GM21529 (cell line): Measurements from ENCODE around the gene HOXA2.

ENCODE experiments used
- ATAC-seq: cut with Tn5 transposase; IDR thresholded peaks from one replicate; pipeline ENCODE4 v1.9.1; 2021; ENCODE audit not compliant: unreplicated experiment

Gene HOXA2

DNA sequence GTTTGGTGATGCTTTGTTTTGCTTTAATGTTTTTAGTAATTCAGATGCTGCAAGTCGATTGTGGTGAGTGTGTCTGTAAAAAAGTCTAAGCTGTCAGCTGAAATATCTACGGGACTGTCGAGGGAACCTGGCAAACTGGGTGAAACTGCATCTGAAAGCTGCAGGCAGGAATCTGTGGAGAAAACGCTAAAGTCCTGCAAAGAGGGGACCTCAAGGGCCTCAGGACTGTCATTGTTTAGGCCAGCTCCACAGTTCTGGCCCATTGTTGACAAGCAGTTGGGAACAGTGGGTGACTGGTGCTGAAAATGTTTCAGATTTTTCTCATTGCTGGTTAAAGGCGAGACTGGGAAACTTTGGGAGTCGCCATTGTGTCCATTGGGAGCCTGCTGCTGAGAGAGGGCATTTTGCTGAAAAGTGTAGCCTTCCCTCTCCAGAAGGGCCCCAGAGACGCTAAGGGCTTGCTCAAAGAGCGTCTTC, 1.8 kb downstream of the HOXA2 start:
- no peak for ATAC-seq

DNA sequence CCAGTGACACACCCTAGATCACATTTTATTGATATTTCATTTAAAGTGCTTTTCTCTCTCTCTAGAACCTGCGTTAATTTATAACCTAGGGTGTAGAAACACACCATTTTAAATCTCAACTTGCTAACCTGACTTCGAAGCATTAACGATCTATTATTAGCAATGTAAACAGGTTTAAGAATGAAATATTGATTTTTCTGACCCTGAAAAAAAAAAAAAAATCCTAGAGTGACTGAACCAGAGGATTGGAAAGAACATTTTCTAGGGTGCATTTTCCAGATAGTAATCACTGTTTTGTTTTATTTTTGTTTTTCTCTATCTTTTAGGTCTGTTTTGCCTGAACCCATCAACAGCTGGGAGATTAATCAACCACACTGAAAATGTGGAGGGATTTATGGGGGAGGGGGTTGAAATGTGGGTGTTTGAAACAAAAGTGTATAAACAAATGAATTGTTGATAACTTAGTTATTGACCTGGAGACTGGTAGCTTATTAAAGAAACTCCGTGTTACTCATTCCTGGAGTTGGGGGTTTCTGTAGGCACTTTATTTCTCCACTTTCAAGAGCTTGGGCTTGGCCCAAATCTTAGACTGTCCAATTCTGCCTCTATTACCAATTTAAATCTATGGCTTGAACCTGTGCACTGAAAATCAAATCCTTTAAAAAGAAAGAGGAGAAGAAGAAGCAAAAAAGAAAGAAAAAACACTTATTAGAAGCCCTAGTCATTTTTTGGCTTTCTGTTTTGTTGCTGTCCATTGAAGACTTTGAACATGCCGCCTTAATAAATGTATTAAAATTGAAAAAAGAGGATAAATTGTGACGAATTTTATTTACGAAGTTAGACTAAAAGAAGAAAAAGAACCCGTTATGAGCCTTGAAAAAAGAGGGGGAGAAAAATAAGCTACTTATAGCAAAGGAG, 2.8 kb downstream of the HOXA2 start:
- no peak for ATAC-seq

DNA sequence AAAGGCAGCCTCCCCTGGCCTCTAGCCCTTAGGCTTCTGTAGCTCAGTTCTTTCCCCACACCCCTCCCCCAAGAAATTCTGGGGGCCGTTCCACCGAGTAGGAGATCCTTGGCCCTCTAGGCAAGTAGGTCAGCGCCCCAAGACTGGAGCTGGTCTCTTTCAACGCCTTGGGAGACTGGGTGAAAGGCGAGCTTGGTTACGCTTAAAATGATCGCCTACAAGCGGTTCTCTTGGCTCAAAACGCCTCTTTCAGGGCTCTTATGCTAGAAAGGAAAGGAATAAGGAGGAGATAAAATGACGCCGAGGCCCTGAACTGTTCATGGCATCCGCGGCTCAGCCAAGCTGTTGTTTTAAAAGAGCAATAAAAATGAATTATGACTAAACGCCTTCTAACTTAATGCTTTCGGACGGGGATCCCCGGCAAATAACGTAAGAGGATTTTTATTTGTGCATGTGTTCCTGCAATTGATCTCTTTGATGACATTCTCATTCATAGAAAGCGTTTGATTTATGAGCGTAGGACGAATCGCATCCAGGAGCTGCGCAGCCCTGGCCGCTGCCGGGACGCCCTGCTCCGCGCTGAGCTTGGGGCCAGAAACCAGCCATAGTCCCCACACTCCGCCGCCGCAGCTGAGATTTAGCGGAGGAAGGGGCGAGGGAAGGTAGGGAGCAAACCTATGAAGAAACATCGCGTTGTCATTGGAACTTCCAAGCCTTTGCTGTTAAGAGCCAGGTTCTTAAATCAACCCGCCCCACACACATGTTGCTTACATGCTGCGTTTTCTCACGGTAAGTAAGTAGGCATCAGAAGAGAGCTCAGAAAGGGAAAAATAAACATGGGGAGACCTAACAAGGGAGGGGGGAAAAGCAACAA, 3.7 kb downstream of the HOXA2 start:
- ATAC-seq = no peak

DNA sequence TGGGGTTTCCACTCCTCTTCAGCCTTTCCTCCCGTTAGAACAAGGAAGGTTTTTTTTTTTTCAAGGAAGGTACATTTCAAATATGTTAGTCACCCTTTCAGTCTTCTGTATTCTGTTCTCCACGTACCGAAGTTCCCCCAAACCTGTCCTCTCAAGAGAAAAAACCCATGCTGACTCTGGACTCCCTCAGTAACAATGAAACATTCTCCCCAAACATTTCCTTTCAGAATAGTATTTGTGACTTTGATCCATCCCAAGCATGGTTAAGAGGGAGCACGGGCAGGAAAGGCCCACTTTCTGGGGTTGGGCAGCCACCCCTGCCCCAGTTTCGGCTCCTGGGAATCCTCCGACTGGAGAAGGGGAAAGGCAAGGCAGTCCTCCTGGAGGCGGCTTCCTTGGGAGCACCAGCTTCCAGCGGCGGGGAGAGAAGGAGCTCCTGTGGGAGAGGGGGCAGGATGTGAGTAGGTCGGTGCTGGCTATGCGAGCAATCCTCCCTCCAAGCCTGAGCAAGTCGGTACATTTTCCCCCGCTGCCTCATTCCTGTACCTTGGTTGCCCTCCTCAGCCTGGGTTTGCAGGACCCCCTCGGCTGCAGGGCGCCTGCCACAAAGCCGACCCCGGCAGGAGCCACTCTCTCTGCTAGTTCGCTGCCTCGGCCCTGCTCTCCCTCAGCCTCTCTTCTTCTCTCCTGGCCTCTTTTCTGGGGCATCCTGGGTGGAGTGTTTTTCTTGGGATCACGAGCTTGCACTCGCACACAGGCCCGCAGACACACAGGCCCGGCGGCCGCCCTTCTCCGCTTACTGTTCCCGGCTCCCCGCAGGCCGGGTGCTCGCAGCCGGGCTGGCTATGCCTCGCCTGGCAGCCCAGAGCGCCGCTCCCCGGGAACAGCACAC, 4.6 kb downstream of the HOXA2 start:
- no peak for ATAC-seq

DNA sequence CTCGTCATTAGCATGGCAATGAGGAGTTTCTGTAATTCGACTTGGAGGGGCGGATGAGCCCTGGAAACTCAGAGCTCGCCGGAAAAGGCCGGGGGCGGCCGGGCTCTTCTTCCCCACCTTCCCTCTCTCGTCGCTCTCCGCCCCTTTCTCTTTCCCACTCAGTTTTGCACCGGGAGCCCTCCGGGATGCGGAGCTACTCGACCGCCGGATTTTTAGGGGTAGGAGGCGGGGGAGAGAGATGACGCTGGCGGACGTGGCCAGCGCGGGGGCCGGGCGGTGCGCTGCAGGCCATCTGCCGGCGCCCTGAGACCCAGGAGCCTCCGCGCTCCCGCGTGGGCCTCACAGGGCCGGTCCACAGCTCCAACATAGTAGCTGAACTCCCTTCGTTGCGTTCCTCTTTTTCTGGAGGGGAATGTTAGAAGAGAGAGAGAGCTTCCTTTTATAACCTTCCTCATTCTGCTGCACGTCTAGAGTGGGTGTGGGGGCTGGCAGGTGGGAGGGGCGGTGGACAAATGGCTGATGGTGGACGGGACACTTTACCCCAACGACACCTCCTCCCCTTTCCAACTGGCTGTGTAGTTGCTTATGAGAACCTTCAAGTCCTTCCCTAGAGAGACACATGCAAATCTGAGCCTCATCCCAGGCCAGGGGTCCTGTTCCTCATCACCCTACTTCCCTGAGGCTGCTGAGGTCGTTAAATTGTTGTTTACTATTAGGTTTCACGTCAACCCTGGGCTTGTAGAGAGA, 5.5 kb downstream of the HOXA2 start:
- ATAC-seq = peak; percentile 11

DNA sequence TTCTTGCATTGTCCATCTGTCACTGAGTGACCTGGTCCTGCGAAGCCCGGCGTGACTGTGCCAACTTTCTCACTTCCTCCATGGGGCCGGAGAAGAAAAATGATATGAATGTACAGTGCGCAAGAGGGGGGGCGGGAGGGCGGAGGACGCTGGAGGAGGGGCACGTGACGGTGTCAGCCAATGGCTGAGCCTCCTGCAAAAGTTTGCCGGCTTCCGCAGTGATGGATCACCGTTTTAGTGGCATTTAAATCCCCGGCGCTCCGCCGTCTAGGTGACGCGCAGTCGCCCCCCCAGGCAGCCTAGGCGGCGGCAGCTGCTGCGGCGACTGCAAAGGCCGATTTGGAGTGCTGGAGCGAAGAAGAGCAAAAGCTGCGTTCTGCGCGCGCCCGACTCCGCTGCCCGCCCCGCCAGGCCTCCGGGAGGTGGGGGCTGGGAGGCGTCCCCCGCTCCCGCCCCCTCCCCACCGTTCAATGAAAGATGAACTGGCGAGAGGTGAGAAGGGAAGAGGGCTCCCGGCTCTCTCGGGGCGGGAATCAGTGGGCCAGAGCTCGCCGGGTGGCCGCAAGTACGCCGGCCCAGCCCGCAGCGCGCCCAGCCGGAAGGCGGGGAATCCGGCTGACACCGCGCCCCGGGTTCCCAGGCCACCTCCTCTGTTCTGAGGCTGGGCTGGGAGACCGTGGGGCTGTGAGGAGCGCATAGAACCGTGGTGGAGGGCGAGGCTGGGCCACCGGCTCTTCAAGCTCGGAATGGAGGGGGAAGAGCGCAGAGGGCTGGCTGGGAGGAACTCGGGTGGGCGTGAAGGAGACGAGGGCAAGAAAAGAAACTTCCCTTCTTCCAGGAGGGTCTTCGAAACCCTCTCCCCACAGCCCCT, 6.4 kb downstream of the HOXA2 start, which contains the start of gene HOXA1:
Gene HOXA1, minus strand, starts transcription at position 104 of the 871 bp plus-strand sequence. Its CDS starts 88 bp downstream, at position 16.
- peak; percentile 86 for ATAC-seq

DNA sequence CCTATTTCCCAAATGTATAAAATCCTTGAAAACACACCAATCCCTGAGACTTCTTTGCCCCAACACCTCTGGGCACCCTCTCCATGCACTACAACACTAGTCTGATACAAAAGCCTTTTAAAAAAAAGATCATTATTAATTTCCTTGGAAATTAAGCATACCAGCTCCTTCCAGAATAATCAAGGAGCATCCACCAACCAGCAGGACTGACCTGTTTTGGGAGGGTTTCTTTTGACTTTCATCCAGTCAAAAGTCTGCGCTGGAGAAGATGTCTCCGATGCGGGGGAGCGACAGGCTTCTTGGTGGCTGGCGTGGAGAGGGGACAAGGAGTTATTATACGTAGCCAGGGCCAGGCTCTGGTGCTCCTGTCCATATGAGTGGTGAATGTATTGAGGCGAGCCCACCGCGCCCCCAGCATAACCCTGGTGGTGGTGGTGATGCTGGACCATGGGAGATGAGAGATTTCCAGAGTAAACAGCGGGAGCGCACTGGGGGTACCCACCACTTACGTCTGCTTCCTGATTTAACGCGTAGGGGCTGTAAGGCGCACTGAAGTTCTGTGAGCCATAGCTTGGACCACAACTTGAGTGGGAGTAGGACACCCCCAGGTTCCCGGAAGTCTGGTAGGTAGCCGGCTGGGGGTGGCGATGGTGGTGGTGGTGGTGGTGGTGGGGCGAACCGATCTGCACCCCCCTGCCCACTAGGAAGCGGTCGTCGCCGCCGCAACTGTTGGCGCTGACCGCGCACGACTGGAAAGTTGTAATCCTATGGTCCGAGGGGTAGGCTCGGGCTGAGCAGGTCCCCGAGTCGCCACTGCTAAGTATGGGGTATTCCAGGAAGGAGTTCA, 7.2 kb downstream of the HOXA2 start:
- ATAC-seq = peak; percentile 6

DNA sequence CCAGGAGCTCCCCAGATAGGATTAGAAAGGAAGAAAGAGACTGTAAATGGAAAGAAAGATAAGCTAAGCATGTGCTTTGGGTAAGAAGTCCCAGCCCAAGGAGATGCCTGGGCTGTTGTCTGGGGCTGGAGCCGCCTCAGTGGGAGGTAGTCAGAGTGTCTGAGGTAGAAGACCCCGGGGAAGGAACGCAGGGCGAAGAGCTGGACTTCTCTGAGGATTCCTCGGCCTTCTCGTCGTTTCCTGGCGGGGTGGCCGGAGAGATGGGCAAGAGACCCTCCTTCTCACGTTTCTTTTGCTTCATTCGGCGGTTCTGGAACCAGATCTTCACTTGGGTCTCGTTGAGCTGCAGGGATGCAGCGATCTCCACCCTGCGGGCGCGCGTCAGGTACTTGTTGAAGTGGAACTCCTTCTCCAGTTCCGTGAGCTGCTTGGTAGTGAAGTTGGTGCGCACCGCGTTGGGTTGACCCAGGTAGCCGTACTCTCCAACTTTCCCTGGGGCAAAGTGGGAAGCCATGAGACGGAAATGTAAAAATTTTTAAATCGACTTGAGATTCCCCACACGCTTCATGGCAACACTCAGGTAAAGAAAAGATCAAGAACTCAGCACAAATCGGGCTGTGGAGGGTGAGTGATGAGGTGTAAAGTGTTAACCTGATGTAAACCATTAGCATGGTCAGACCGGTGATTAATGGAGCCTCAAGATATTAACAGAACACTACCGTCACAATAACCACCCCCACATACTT, 8.0 kb downstream of the HOXA2 start:
- no peak for ATAC-seq

DNA sequence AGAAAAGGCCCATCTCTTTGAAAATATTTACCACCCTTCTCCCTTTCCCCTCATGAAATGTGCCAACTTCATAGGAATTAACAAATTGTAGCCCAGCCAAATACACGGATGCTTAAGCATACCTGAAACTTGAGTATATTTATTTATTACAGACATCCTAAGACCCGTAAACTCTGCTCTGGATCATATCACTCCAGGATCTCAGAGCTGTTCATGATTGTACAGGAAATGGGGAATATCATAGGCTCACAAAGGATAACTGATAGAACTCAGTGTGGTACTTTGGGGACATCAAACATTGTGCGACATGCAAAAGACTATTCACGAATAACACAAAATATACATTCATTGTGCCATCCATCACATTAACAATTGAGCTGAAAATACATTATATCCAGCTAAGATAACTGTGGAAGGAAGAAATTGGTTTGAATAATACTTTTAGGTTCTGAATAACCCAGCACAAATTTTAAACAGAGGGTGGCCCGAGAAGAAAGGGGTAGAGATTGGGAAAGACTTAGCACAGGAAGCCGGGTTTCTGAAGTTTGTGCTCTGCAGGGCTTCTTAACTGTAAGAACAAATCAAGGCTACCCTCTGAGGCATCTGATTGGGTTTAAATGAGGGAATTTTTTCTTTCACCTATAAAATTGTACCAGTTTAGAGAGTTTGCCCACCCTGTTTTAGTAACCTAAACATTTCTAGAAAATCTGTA, 9.1 kb downstream of the HOXA2 start:
- no peak for ATAC-seq

DNA sequence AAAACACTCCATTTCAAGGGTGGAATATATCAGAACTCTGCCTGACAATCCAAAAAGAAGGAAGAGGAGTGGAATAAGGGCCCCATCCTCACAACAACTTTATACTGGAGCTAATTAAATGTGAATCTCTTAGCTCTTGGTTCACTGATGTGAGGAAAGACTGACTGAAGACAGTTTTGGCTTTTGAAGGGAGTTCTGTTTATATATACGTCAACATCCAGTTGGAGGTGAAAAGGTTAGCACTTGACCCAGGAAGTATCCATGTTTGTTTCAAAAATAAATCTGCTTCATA, 9.7 kb downstream of the HOXA2 start:
- ATAC-seq = no peak

DNA sequence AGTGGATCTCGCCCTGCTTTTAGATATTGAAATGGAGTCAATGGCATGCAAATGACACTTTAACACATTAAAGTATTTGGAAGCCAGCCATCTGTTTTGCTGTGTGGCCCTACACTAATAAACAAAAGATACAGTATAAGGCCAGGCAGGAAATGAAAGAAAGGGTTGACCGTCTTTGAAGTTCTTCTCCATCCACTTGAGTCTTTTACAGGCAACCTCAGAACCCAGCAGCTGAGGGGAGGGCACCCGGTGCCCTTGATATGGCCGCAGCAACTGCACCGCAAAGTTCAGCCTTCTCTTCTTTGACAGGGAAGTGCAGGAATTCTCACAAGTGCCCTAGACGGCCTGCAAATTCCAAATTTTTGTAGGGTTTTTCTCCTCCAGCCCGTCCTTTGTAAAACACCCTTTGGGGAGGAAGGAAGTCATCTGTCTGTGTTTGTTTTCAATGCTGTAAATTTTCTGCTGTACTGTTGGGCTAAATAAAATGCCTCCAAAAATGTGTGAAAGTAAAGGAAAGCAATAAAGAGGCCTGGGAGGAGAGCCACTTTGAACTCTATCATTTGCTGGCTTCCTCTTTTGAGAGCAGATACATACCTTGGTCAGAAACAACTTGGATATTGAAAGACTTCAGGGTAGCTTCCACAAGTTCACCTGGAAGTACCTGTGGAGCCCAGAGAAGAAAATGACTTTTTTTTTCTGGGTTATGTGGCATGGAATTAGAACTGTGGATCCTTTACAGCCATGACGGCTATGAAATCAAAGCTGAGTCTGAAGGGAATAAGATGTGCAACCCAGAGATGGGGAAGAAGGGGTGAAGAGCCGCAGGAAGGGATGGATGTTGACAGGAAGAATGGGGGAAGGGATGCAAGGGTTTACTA, 10.3 kb downstream of the HOXA2 start:
- ATAC-seq = no peak

DNA sequence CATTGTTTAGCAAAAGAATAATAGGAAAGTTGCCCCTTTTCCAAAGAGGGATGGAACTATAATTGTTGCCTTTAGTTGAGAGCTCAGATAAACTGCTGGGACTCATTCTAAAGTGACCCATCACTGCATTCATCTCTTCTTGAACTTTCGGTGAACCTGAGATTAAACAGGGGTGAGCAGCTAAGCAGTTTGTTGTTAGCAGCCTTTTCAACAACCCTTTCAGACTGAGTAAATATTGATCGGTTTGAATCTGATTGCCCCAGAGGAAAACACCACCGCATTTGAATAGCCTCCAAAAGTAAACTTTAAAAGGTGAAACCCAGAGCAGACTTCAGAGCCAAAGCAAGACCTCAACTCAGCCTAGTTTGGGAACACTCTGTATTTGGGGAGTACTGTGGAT, 11.4 kb downstream of the HOXA2 start:
- ATAC-seq = no peak

DNA sequence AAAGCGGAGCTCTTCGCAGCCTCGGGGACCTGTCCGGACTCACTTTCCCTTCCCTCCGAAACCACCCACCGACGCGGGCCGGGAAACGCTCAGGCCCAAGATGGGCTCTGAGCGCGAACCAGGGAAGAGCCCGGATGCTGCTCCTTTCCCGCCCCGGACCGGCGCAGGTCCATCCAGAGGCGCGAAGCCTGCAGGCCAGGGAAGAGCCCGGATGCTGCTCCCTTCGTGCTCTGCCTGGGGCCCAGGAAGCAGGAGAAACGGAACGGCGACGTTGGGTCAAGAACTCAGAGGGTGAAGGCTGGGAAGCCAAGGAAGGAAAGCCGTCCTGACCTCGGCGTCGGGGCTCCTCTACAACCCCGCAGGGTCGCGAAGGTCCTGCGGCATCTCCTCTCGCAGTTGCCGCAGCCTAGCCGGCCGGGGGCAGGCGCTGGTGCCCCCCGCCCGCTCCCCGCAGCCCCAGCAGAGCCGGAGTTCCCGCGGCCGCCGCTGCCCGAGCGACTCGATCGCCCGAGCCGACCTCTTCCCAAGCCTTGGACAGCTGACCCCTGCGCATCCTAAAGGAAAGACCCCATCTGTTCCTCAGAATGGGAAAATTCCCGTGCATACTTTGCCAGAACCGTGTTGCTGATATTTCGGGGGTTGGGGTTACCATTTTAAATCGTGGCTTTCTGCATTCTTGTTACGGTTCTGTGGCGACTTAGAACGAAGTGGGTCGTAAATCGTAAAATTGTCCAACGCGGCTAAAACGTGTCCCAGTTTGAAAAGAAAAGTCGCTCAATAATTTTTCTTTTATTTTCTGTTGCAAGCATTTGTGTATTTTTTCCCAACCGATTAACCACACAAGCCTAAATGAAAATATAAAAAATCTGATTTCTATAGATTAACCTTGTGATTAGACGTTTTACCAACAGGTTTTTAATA, 14.2 kb downstream of the HOXA2 start:
- ATAC-seq = no peak

DNA sequence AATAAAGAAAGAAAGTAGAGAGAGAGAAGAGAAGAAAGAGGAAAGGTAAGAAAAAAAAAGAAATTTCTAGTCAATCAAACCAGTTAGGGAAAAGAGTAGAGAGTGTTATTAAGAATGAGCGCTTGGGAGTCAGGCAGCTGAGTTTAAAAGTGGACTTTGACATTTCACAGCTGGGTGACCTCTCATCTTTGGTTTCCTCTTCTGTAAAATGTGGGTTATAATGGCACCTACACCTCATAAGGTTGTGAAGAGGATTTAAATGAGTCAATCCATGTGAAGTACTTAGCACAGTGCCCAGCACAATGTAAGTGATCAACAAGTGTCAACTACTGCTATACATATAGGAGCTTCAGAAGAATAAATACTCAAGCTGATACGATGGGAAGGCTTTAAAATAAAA, 18.8 kb downstream of the HOXA2 start:
- no peak for ATAC-seq

DNA sequence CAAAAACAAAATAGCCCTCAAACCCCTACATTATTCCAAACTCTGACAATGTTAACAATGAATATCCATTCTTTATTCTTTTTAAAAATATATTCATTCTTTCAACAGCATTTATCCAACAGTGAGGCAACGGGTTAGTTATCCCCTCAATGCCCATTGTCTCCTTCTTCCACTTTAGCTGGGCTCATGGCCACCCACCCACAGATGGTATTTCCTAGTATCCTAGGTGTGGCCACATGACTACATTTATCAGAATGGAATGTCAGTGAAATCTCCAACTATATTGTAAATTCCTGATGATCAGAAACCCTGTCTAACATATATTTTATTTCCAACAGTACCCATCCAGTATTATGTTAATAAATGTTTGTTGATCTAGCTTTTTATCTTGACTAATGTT, 20.3 kb downstream of the HOXA2 start:
- ATAC-seq = no peak
